GM19395 (cell line): ENCODE data around the gene CCDC38.

Experiments
- ATAC-seq: cut with Tn5 transposase; IDR thresholded peaks from one replicate; pipeline ENCODE4 v1.9.1; 2021; ENCODE audit warnings: mild to moderate bottlenecking, moderate library complexity; ENCODE audit not compliant: unreplicated experiment

The CCDC38 gene

DNA sequence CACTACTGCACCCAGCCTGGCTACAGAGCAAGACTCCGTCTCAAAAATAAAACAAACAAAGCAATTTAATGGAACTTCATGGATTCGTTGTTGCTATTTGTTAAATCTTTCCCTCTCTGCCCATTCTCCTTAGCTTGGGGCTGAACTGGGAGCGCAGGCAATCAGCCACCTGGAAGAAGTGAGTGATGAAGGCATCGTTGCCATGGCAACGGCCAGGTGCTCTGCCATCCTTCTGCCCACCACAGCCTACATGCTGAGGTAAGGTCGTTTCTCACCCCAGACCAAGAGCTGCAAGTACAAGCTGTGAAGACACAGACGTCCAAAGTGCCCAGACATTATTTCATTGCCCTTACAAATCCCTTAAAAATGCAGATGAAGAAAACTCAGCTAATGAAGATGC lies 19.8 kb upstream of the CCDC38 start:
- ATAC-seq = no peak

DNA sequence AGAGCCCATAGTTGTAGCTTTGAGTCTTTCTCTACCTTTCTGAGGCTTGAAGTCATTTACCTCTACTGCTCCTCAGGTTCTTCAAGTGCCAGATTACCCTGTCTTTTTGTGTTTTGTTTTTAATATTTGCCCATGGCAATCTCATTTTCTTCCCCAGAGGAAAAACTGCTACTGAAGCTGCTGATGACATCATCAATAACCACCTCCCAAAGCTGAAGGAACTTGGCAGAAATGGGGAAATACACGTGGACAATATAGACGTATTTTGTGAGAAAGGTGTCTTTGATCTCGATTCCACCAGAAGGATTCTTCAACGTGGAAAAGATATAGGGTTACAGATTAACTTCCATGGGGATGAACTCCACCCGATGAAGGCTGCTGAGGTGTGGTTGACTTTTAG lies 17.8 kb upstream of the CCDC38 start:
- ATAC-seq = no peak

DNA sequence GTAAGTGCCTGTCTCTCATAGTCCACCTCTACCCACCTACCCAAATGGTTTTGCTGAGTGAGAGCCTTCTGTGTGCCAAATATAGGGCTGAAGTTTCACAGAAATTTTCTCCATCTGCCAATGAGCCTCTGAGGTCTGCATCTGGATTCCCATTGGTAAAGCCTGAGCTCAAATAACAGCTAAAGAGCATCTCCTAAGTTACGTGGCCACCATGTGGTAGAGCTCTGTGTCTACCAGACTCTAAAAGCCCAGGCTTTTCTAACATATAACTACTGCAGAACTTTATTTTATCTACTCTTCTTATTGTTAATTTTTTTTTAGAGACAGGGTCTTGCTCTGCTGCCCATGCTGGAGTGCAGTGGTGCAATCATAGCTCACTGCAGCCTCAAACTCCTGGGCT lies 16.7 kb upstream of the CCDC38 start:
- ATAC-seq = no peak

DNA sequence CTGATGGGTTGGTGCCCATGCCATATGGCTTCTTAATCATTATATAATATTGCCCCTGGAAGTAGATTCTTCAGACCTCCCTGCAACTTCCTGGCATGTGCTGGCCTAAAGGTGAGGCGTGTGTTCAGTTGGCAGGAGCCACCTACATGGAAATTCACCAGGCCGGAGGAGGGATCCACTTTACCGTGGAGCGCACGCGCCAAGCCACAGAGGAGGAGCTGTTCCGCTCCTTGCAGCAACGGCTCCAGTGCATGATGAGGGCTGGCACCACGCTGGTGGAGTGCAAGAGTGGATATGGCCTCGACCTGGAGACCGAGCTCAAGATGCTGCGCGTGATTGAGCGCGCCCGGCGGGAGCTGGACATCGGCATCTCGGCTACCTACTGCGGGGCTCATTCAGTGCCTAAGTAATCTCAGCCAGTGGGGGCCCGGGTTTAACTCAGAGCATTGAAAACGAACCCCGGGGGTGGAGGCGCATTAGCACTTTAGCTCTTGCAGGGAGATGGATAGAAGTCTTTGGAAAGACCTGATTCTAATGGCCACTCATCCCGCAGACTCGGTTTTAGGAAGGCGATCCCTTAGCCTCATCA lies 14.2 kb upstream of the CCDC38 start:
- no peak for ATAC-seq

DNA sequence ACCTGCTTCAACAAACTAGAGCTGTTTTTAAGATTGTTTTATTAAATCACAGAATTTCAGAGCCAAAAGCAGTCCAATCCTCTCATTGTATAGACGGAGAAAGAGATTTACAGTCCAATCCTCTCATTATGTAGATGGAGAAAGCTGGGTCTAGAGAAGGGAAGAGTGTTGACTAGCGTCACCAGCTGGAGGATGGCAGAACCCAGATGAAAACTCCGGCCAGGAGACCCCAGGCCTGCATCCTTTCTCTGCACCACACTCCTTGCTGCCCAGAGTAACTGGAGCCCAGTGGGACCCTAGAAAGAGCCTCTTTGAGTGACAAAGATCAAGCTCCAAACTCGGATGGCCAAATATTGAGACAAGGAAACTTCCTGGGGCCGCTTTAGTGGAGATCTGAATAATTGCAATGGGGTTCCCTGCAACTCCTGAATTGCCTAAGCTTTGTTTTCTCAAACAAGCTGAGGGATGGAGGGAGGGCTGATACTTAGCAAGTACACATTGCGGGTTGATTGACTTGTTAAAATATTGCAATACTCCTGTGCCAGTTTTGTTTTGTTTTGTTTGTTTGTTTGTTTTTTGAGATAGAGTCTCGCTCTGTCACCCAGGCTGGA lies 13.2 kb upstream of the CCDC38 start:
- ATAC-seq = no peak

DNA sequence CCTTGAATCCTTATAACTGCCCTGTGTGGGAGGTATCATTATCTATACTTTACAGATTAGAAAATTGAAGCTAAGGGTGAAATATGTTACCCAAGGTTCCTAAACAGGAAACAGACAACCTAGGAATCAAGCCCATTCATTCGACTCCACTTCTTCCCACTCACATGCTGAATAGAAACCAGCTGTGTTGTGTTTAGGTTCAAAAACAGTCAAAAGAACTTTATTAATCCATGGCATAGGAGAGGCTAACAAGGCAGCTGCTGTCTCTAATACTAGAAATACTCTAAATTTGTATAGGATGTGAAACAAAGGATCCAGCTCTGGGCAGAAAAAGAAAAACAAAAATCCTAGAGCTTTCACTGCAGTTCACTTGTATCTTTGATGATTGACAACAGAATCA lies 10.6 kb upstream of the CCDC38 start:
- no peak for ATAC-seq

DNA sequence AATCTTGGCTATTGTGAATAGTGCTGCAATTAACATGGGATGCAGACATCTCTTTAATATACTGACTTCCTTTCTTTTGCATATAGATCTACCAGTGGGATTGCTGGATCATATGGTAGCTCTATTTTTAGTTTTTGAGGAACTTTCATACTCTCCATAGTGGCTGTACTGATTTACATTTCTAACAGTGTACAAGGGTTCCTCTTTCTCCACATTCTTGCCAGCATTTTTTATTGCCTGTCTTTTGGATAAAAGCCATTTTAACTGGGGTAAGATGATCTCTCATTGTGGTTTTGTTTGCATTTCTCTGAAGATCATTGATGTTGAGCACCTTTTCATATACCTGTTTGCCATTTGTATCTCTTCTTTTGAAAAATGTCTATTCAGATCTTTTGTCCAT lies 9.1 kb upstream of the CCDC38 start:
- no peak for ATAC-seq

DNA sequence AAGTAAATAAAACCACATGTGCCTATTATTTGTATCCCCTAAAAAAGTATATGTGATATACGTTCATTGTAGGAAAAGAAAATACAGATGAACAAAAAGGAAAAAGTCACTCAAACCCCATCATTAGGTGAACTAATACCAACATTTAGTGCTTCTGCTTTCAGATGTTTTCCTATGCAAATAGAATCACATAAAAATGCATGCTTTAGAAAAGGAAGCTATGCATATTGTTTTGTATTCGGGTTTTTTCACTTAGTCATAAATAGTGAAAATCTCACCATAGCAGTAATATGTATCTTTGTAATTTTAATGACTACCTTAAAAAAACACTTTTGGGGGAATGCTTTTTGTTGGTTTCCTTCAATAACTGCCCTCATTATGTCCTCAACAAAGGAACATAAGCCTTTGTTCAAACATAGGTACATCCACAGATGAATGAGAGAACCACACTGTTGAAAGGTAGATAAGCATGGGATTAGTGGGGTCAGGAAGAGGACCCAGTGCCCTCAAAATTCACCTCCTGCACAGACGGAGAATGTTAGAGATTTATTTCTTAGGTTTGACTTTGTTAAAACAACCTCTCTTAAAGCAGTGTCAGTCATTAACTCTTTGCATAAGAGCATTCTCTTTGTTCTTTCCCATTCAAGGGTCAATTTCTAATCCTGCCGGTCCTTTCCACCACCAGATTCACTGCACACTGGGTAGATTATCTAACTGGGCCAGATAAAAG lies 7.2 kb upstream of the CCDC38 start:
- no peak for ATAC-seq

DNA sequence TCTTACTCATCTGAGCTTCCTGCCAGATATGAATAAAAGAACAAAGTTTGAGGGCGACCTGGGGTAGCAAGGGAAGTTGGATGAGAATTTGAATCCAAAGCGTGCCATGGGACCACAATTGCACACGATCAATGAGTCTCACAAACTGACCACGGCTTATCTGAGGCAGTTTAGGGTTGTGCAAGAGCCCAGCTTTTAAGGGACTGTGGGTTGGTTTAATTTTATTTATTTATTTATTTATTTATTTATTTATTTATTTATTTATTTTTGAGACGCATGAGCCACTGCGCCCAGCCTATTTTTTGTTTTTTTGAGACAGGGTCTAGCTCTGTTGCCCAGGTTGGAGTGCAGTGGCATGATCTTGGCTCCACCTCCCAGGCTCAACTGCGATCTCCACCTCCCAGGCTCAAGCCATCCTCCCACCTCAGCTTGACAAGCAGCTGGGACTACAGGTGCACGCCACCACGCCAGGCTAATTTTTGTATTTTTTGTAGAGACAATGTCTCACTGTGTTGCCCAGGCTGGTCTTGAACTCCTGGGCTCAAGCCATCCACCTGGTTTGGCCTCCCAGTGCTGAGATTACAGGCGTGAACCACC lies 1.8 kb upstream of the CCDC38 start:
- ATAC-seq = no peak

DNA sequence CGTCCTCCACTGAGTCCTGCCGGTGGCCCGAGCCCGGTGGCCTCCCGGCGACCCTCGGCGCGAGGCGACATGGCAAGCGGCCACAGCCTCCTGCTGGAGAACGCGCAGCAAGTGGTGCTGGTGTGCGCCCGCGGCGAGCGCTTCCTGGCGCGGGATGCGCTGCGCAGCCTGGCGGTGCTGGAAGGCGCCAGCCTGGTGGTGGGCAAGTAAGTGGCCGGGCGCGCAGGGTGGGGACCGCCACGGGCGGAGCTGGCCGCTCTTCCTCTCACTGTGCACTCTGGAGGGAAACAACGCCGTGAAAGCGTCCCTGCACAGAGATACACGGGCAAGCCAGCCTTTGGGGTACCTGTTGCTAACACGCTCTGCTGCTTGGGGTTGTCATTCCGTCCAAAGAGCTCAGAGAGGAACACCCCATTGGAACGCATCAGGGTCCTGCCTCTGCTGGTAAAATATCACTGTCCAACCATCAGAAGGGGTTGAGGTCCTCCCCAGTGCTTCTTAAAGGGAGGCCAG lies 972 bp upstream of the CCDC38 start, which contains the start of gene AMDHD1:
TSS of gene AMDHD1 (plus strand) at position 2 of the 513 bp plus-strand sequence. CDS start at position 70, 68 bp downstream.
- peak; percentile 64 for ATAC-seq

DNA sequence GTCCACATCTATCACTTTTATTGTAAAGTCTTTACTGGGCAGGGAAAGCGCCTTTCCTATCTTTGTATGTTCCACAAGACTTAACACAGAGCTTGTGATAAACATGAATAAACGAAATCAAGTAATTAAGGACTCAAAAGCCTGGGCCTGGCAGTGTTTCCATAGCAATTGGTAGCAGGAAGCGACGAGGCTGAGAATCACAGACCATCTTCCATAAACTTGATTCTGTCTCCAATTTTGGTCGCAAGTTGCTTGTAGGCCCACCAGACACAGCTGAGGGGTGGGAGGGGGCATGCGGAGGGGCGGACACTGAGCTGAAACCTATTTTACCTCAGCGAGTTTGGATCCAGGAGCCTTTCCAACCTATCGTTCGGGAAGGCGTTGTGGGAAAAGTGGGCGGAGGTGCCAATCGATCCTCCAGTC lies 302 bp downstream of the CCDC38 start:
- no peak for ATAC-seq

DNA sequence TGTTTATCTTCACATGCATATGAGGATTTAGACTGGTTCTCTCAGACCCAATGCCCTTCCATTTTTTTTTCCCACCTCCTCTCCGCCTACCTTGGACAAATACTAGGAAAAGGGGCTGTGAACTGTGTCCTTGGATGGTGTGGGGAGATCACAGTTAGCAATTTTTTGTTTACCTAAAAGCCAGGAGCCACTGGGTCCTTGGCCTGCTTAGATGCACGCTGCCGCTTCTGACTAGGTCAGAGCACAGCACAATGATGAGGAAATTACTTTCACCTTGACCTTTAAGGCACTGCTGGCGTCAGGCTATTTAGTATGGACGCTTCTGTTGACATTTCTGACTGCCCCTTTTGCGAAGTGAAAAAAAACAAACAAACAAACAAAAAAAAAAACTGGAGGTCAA lies 1.9 kb downstream of the CCDC38 start:
- ATAC-seq = no peak

DNA sequence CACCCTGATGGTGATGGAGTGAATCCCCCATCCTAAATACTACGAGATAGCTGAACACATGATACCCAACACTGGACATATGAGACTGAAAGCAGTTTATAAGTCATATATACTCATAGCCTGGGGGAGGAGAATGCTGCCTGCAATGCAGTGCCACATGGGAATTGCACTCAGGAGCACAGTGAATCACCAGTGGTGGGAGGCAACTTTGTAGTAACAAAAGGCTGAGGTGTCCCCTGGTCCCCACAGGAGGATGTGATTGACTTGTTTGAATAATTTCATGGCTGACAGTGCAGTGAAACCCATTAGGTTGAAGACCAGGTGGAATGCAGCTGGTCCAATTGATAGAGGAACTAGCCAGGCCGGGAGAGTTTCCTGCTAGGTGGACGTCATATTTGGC lies 20.2 kb downstream of the CCDC38 start:
- no peak for ATAC-seq

DNA sequence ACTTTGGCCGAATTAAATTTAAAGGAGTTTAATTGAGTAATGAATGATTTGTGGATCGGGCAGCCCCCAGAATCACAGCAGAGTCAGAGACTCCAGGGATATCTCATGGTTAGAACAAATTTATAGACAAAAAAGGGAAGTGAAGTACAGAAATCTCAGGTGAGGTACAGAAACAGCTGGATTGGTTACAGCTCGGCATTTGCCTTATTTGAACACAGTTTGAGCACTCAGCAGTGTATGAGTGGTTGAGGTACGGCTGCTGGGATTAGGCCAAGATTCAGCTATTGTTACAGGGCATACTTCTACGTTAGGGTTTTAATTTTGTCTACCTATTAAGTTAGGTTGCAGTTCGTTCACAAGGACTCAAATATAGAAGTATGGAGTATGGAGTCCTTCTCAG lies 23.3 kb downstream of the CCDC38 start:
- no peak for ATAC-seq

DNA sequence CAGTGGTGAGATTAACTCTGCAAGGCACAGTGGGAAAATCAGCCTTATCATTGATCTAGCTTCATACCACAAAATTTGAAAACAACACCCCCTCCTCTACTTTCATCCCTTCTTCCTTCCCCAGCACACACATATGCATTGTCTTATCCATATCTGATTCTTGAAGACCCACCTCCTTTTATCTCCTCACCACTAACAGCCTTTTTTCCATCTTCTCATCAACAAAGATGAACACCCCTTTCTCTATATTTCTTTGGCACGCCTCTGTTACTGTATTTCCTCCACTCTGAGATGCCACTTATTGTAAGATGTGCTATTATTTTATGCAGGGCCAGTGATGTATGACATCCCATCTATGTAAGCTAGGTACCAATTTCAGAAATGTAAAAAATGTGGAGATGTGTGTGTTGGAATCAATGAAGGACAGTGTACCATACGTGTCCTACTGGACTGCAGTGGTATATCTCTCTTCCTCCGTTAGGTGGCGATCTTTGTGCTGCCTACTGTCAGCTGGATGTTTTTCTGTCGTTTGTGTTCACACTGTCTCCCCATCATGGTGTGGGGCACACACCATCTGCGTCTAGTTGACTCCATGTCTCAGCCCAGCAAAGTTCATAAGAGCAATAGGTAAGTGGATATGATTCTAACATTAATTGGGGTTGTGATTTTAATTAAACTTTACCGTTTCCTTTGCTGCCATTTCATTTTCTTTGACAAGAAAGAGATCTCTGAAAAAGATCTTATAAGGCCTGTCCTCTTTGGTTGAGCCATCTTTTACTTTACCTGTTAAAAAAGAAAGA lies 24.0 kb downstream of the CCDC38 start:
- peak; percentile 94 for ATAC-seq

DNA sequence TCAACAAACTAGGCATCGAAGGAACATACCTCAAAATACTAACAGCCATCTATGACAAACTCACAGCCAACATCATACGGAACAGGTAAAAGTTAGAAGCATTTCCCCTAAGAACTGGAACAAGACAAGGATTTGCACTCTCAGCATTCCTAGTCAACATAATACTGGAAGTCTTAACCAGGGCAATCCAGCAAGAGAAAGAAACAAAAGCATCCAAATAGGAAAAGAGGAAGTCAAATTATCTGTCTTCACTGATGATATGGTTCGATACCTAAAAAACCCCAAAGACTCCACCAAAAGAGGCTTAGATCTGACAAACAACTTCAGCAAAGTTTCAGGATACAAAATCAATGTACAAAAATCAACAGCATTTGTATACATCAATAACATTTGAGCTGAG lies 32.5 kb downstream of the CCDC38 start:
- no peak for ATAC-seq

DNA sequence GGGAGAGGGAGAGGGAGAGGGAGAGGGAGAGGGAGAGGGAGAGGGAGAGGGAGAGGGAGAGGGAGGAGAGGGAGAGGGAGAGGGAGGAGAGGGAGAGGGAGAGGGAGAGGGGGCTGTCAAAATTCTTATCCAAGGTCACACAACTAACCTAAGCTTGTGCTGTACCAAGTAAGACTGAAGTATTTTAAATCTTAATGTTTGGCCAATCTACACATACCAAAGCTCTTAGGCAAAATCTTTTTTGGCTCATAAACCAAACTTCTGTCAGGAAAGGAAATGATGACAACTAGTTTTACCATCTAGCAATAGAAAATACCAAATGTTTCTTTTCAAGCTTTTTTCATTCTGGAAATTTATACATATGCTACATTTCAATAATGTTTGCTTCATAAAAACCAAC lies 33.8 kb downstream of the CCDC38 start:
- ATAC-seq = no peak

DNA sequence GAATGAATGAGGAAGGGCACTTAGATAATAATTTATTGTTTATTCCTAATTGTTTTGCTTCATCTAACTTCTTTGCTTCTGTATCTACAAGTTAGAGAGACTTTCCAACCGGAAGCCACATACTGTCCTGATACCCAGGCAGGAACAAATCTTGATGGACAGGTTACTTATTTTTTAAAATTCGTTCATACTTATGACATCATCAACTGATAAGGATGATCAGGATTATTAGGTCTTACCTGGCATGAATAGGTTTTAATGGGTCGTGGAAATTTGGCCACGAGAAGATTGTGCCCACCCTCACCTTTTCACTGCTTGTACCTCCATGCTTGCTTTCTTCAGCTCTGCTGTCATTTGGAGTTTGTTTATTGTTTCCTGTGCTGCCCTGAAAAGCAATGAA lies 44.3 kb downstream of the CCDC38 start:
- no peak for ATAC-seq

DNA sequence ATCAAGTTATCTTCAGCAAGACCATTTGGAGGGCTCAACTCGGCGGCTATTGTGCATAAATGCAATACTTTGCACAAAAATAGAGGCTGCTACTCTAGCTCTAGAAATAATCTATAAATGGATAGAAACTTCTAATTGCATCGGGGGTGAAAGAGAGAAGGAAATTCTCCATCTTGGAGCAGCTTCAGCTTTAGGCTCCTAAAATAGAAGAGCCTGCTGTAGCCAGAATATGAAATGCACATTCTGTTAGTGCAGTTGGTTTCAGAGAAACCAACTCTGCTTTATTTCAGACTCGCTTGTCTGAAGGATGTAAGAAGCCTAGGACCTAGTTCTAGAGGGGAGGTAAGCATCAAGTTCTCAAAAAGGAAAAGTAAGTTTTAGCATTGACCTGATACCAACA lies 45.6 kb downstream of the CCDC38 start:
- ATAC-seq = no peak

DNA sequence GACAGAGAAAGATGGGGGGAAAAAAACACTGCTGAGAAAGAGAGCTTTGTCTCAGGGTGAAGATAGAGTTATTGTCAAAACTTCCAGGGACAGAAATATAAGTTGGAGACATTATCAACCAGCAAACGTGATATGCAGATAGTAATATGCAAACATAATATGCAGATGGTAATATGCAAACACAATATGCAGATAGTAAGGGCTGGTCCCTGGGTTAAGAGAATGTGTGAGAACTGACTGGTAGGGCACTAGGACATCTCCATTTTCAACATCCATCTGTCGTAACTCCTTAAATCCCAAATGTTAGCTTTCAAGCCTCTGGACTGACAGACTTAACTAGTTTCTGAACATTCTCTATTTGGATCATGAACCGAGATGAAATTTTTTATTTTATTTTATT lies 51.5 kb downstream of the CCDC38 start:
- no peak for ATAC-seq

DNA sequence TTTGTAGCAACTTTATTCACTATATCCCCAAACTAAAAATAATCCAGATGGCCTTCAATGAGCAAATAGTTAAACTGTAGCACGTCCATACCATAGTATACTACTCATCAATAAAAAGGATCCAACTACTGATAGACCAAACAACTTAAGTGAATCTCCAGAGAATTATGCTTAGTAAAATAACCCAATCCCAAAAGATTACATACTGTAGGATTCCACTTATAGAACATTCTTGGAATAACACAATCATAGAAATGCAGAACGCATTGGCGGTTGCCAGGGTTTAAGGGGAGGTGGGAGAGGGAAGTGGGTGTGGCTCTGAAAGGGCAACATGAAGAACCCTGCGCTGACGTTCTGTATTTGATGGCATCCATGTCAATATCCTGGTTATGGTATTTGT lies 55.1 kb downstream of the CCDC38 start:
- ATAC-seq = no peak
